Activated naive CD4-positive, alpha-beta T cell treated with anti-CD3 and anti-CD28 coated beads, Interleukin-2, amount 50 U/mL, for 24 hours (primary cell): ENCODE results near the gene SNX9.
A peak's percentile ranks its signal among the peaks of the same experiment; 100 is the strongest.
"Not testable (repeated sequence)": the region's sequence is repeated elsewhere in the genome, so short reads cannot be mapped to it uniquely, and the experiment has no call there.

Experiments
- H3K27ac Mint-ChIP-seq: one replicate; pipeline ENCODE4 v1.8.0; 2021; ENCODE audit warnings: mild to moderate bottlenecking, mixed read lengths
- H3K27me3 Mint-ChIP-seq: one replicate; pipeline ENCODE4 v1.8.0; 2021; ENCODE audit warnings: mixed read lengths
- H3K36me3 Mint-ChIP-seq: one replicate; pipeline ENCODE4 v1.8.0; 2021; ENCODE audit warnings: mixed read lengths
- H3K4me1 Mint-ChIP-seq: one replicate; pipeline ENCODE4 v1.8.0; 2021; ENCODE audit warnings: mixed read lengths
- H3K4me3 Mint-ChIP-seq: one replicate; pipeline ENCODE4 v1.8.0; 2021; ENCODE audit warnings: mild to moderate bottlenecking, mixed read lengths
- H3K9me3 Mint-ChIP-seq: one replicate; pipeline ENCODE4 v1.8.0; 2021; ENCODE audit warnings: mixed read lengths

The SNX9 gene

GRCh38 chr6:157792671-157793070 lies 30.4 kb upstream of the SNX9 start:
- Mint-ChIP-seq H3K27ac (no peak overlapping the region), H3K36me3 (no peaks in the 10 kb centered on the region), H3K4me3 (no peak overlapping the region), H3K4me1 (peaks cover 18% of the 10 kb centered on the region), H3K9me3 (peaks cover 2% of the 10 kb centered on the region), H3K27me3 (no peaks in the 10 kb centered on the region)

DNA sequence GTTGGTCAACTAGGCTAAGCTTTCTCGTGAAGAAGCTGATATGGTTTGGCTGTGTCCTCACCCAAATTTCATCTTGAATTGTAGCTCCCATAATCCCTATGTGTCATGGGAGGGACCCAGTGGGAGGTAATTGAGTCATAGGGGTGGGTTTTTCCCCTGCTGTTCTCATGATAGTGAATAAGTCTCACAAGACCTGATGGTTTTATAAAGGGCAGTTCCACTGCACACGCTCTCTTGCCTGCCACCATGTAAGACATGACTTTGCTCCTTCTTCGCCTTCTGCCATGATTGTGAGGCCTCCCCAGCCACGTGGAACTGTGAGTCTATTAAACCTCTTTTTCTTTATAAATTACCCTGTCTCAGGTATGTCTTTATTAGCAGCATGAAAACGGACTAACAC lies 29.0 kb upstream of the SNX9 start:
- Mint-ChIP-seq H3K27ac (peak overlapping the region; percentile 60), H3K9me3 (peaks cover 11% of the 10 kb centered on the region), H3K4me3 (peak overlapping the region; percentile 19), H3K4me1 (peaks cover 32% of the 10 kb centered on the region)
- H3K27me3 Mint-ChIP-seq, H3K36me3 Mint-ChIP-seq: not testable (repeated sequence)

GRCh38 chr6:157795841-157796240 lies 27.2 kb upstream of the SNX9 start:
- Mint-ChIP-seq H3K27ac (no peak overlapping the region), H3K4me3 (no peak overlapping the region)

DNA sequence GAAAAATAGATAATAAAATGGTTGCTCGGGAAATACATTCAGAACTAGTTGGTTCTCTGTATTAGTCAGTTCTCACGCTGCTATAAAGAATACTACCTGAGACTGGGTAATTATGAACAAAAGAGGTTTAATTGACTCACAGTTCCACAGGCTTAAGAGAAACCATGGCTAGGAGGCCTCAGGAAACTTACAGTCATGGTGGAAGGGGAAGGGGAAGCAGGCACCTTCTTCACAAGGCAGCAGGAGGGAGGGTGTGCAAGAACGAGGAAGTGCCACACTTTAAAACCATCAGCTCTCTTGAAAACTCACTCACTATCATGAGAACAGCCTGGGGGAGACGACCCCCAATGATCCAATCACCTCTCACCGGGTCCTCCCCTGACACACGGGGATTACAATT lies 24.2 kb upstream of the SNX9 start:
- Mint-ChIP-seq H3K27me3 (no peaks in the 10 kb centered on the region), H3K4me3 (peak overlapping the region; percentile 65), H3K27ac (peak overlapping the region; percentile 98), H3K4me1 (peaks cover 52% of the 10 kb centered on the region), H3K9me3 (peaks cover 11% of the 10 kb centered on the region), H3K36me3 (peaks cover 2% of the 10 kb centered on the region)

More at GRCh38 chr6:157795841-157796240, 27.2 kb upstream of the SNX9 start:
- H3K9me3 Mint-ChIP-seq, result peaks cover 11% of the 10 kb centered on the region
- H3K4me1 Mint-ChIP-seq, result peaks cover 43% of the 10 kb centered on the region
- H3K27me3 Mint-ChIP-seq, result no peaks in the 10 kb centered on the region
- peaks cover 2% of the 10 kb centered on the region for H3K36me3 Mint-ChIP-seq

DNA sequence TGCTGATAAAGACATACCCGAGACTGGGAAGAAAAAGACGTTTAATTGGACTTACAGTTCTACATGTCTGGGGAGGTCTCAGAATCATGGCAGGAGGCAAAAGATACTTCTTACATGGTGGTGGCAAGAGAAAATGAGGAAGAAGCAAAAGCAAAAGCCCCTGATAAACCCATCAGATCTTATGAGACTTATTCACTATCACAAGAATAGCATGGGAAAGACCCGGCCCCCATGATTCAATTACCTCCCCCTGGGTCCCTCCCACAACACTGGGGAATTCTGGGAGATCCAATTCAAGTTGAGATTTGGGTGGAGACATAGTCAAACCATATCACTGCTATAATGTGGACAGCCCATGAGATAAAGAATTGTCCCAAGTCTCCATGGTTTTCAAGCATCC lies 23.5 kb upstream of the SNX9 start:
- Mint-ChIP-seq H3K4me3 (peak overlapping the region; percentile 24), H3K9me3 (peaks cover 11% of the 10 kb centered on the region), H3K4me1 (peaks cover 53% of the 10 kb centered on the region), H3K27ac (peak overlapping the region; percentile 98)
- H3K36me3 Mint-ChIP-seq, H3K27me3 Mint-ChIP-seq: not testable (repeated sequence)

GRCh38 chr6:157800420-157801237 lies 22.4 kb upstream of the SNX9 start:
- Mint-ChIP-seq H3K9me3 (peaks cover 11% of the 10 kb centered on the region), H3K27ac (peak overlapping the region; percentile 83), H3K36me3 (peaks cover 2% of the 10 kb centered on the region), H3K27me3 (no peaks in the 10 kb centered on the region), H3K4me3 (peak overlapping the region; percentile 16), H3K4me1 (peaks cover 55% of the 10 kb centered on the region)

- Mint-ChIP-seq H3K4me3 (no peak overlapping the region), H3K9me3 (peaks cover 8% of the 10 kb centered on the region), H3K4me1 (peaks cover 37% of the 10 kb centered on the region), H3K36me3 (peaks cover 6% of the 10 kb centered on the region), H3K27me3 (no peaks in the 10 kb centered on the region), H3K27ac (no peak overlapping the region)
Observed at GRCh38 chr6:157804448-157805327, 18.4 kb upstream of the SNX9 start.

DNA sequence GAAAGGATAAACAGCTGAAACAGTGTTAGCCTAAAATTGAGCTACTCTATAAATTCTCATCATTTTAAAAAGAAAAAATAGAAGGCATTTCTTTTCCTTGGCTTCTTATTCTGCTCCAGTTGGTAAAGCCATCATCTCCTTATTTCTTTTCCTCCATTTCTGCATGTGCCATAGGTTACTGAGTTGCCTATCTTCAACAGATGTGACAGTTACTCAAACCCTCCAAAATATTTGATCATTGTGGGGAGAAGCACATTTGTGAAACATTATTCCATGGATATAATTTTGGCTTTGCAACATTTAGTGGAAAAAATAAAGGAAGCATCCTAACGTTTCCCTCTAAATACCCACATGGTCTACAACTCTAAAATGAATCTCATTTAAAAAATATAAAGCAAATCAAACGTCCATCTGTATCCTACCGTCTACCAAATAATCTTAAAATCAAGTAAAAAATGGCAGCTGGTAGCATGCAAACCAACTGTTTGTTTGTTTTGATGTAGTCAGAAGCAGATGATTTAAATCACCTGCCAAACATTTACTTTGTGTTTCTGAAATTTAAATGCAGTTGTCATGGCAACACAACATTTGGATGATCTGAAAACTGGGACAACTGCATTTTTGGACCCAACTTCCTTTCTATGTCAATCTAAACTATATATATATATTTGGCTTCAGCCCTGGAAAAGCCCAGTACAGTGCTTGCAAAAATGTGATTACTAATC lies 16.8 kb upstream of the SNX9 start:
- Mint-ChIP-seq H3K9me3 (peaks cover 8% of the 10 kb centered on the region), H3K36me3 (peaks cover 8% of the 10 kb centered on the region), H3K27ac (no peak overlapping the region), H3K4me1 (peaks cover 28% of the 10 kb centered on the region), H3K4me3 (no peak overlapping the region), H3K27me3 (no peaks in the 10 kb centered on the region)

- no peaks in the 10 kb centered on the region for H3K27me3 Mint-ChIP-seq
- no peak overlapping the region for H3K4me3 Mint-ChIP-seq
- peaks cover 25% of the 10 kb centered on the region for H3K4me1 Mint-ChIP-seq
- peaks cover 8% of the 10 kb centered on the region for H3K9me3 Mint-ChIP-seq
- H3K36me3 Mint-ChIP-seq, result peaks cover 8% of the 10 kb centered on the region
- H3K27ac Mint-ChIP-seq, result no peak overlapping the region
Observed at GRCh38 chr6:157806856-157807215, 16.2 kb upstream of the SNX9 start.

DNA sequence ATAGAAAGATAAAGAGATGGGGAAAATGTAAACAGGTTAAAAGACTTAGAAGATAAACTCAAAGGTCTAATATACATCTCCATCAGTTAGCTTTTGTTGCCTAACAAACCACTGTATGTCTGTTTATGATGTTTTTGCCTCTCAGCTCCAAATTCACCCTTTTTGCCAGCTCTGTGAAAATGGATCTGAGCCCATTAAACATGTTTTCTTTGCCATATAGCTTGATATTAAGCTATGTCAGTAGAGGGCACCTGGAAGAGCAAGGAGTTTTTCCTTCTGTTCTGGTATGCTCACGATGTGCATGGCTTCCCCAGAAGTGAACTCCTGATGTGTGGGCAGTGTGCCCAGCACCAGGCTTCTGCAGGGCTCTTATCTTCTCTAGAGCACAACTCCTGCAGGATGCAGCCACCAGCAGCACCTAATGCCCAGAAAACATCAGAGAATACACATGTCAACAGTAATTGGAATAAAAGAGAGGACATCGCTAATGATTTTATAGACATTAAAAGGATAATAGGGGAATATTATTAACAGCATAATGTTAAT lies 14.6 kb upstream of the SNX9 start:
- Mint-ChIP-seq H3K36me3 (peaks cover 8% of the 10 kb centered on the region), H3K27ac (no peak overlapping the region), H3K9me3 (peaks cover 8% of the 10 kb centered on the region), H3K4me1 (peaks cover 34% of the 10 kb centered on the region), H3K4me3 (no peak overlapping the region), H3K27me3 (no peaks in the 10 kb centered on the region)

- no peak overlapping the region for H3K4me3 Mint-ChIP-seq
- peaks cover 8% of the 10 kb centered on the region for H3K9me3 Mint-ChIP-seq
- H3K4me1 Mint-ChIP-seq, result peaks cover 38% of the 10 kb centered on the region
- no peak overlapping the region for H3K27ac Mint-ChIP-seq
- peaks cover 8% of the 10 kb centered on the region for H3K36me3 Mint-ChIP-seq
- no peaks in the 10 kb centered on the region for H3K27me3 Mint-ChIP-seq
Observed at GRCh38 chr6:157809613-157810012, 13.4 kb upstream of the SNX9 start.

- peaks cover 8% of the 10 kb centered on the region for H3K36me3 Mint-ChIP-seq
- no peak overlapping the region for H3K27ac Mint-ChIP-seq
- no peaks in the 10 kb centered on the region for H3K27me3 Mint-ChIP-seq
- H3K9me3 Mint-ChIP-seq, result peaks cover 8% of the 10 kb centered on the region
- H3K4me3 Mint-ChIP-seq, result no peak overlapping the region
- peaks cover 52% of the 10 kb centered on the region for H3K4me1 Mint-ChIP-seq
Observed at GRCh38 chr6:157811137-157811475, 11.9 kb upstream of the SNX9 start.

GRCh38 chr6:157811476-157812173 lies 11.4 kb upstream of the SNX9 start:
- H3K27ac Mint-ChIP-seq, result no peak overlapping the region
- H3K4me3 Mint-ChIP-seq, result no peak overlapping the region
- peaks cover 8% of the 10 kb centered on the region for H3K36me3 Mint-ChIP-seq
- no peaks in the 10 kb centered on the region for H3K27me3 Mint-ChIP-seq
- peaks cover 8% of the 10 kb centered on the region for H3K9me3 Mint-ChIP-seq
- peaks cover 57% of the 10 kb centered on the region for H3K4me1 Mint-ChIP-seq

GRCh38 chr6:157812425-157813171 lies 10.4 kb upstream of the SNX9 start:
- H3K9me3 Mint-ChIP-seq, result no peaks in the 10 kb centered on the region
- H3K27ac Mint-ChIP-seq, result peak overlapping the region; percentile 24
- no peak overlapping the region for H3K4me3 Mint-ChIP-seq
- H3K4me1 Mint-ChIP-seq, result peaks cover 60% of the 10 kb centered on the region
- H3K27me3 Mint-ChIP-seq, result no peaks in the 10 kb centered on the region
- H3K36me3 Mint-ChIP-seq, result peaks cover 3% of the 10 kb centered on the region
